ENCODE results near the gene KRTAP4-9.

DNA sequence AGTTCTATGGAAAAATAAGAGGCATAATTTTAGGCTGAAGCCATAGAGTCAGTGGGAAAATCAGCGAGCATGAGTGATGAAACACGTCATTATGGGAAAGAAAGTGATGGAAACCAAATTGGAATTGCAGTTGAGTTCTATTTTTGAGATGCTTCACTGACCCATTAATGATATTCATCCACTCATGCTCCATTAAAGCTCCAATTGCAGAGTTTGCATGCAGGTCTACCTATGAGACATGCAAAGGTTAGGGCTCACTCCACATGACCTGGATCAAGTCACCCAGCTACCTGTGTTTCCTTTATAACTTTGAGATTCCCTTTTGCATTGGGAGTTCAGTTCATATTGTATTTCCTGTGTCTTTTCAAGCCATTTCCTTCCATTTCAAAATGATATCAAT is 31.5 kb upstream of the KRTAP4-9 start:
- TF ChIP-seq EP300 (IDR thresholded peaks at IDR 0.05), result no peak
- TF ChIP-seq POLR2A (IDR thresholded peaks at IDR 0.05; ENCODE audit: low read depth), result no peak
- TF ChIP-seq CTCF (IDR thresholded peaks at IDR 0.05), result no peak
- no peak for TF ChIP-seq POLR2AphosphoS5 (IDR thresholded peaks at IDR 0.05)

All from esophagus muscularis mucosa (tissue), 4 donors.